ENCODE results near the gene SUGCT. TPM values are rescaled to one million over a fixed set of nuclear protein-coding genes. Genes with fewer than 3 reads are reported as not detected.

SUGCT gene
- total and polyA plus RNA-seq, 2 of the 8 experiments (the other 6 are each of a cell fraction or from before 2014, with no cell fraction given) = 2.8 to 5.4 TPM

DNA sequence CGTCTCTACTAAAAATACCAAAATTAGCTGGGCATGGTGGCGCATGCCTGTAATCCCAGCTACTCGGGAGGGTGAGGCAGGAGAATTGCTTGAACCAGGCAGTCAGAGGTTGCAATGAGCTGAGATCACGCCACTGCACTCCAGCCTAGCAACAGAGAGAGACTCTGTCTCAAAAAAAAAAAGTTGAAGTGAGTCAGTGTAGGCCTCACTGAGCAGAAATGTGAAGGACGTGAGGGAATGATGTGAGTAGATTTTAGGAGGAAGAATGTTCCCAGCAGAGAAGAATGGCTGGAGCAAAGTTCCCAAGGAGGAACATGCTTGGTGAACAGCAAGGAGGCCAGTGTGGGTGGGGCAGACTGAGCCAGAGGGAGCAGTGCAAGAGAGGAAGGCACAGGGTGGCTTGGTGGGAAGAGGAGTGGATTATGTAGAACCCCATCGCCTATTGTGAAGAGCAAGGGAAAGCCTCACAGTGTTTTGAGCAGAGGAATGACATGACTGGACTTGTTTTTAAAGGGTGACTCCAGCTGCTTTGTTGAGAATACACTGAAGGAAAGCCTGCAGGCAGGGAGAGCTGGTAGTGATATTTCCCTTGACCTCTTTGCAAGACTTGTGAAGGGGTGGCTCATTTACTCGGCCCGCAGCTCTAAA is 708.7 kb downstream of the SUGCT start:
- Histone ChIP-seq H3K4me1 (replicated peaks in 1 of 4; ENCODE audit: control insufficient read depth in 3 of 4, insufficient read depth in 4 of 4, low read length in 3 of 4) (no peaks in the 10 kb centered on the region), H3K18ac (ENCODE audit: extremely low read depth, low read length) (no peak overlapping the region), H3K4me2 (ENCODE audit: insufficient read depth in 1 of 2, low read depth in 2 of 2, low read length in 2 of 2) (no peak overlapping the region), H3K23me2 (ENCODE audit: low read depth, low read length) (no peaks in the 10 kb centered on the region), H2BK5ac (ENCODE audit: low read depth, low read length) (no peak overlapping the region), H3K4ac (replicated peaks; ENCODE audit: insufficient read length, low read depth, low read length) (no peak overlapping the region), H3K36me3 (ENCODE audit: control insufficient read depth in 2 of 4, insufficient read depth in 4 of 4, low read length in 3 of 4) (no peaks in the 10 kb centered on the region), H3K9me3 (ENCODE audit: insufficient read depth in 2 of 2, low read depth in 1 of 2, low read length in 1 of 2) (no peaks in the 10 kb centered on the region), H2AK5ac (ENCODE audit: low read depth, low read length) (no peak overlapping the region), H3K79me2 (ENCODE audit: control insufficient read depth in 1 of 2, insufficient read depth in 2 of 2, low read length in 2 of 2) (no peaks in the 10 kb centered on the region), H2BK120ac (replicated peaks; ENCODE audit: low read depth, low read length) (no peak overlapping the region), H3K27me3 (replicated peaks in 1 of 4; ENCODE audit: control insufficient read depth in 3 of 4, extremely low read depth in 1 of 4, insufficient read depth in 3 of 4, low read length in 3 of 4) (no peaks in the 10 kb centered on the region), H2BK20ac (ENCODE audit: low read length) (0 out of 2 replicates have a peak overlapping the region, but pooled peaks have one; percentile 17), H3K27ac (ENCODE audit: low read depth, low read length) (no peak overlapping the region), H2BK15ac (ENCODE audit: low read length) (no peak overlapping the region), H3K4me3 (ENCODE audit: extremely low read depth in 1 of 4, insufficient read depth in 2 of 4, low read depth in 3 of 4, low read length in 4 of 4) (no peak overlapping the region), H3K9ac (replicated peaks in 1 of 4; ENCODE audit: extremely low read depth in 1 of 4, low read depth in 3 of 4, low read length in 3 of 4) (no peak overlapping the region), H3K56ac (replicated peaks; ENCODE audit: insufficient read length, low read depth, low read length) (no peak overlapping the region), H2BK12ac (ENCODE audit: low read depth, low read length) (no peak overlapping the region), H3K23ac (ENCODE audit: insufficient read length) (no peak overlapping the region), H2AFZ (ENCODE audit: low read length) (no peak overlapping the region), H4K91ac (replicated peaks; ENCODE audit: insufficient read length, low read length) (no peak overlapping the region), H4K5ac (ENCODE audit: insufficient read length, low read depth, low read length) (no peak overlapping the region), H4K20me1 (replicated peaks in 1 of 2; ENCODE audit: control insufficient read depth in 1 of 2, insufficient read depth in 2 of 2, low read length in 2 of 2) (no peaks in the 10 kb centered on the region), H3K14ac (ENCODE audit: insufficient read length) (no peak overlapping the region), H4K8ac (ENCODE audit: extremely low read depth, insufficient read depth, low read length) (no peak overlapping the region), H3K79me1 (ENCODE audit: low read depth, low read length) (no peaks in the 10 kb centered on the region)
- WGBS, 2 experiments (ENCODE audit: extremely low coverage in 1 of 2, insufficient coverage in 1 of 2, insufficient read length in 1 of 2, insufficient replicate concordance in 2 of 2, low coverage in 1 of 2, low lambda C conversion rate in 2 of 2, missing lambda C conversion rate in 1 of 2) = 91% methylated on average over 8 of the region's 8 CpGs; no CpG with 5 or more reads in 1 of the 2 experiments
- no peak for FAIRE-seq
- CTCF ChIA-PET (ENCODE audit: partially characterized antibody) = interaction anchor here (1.1 to 1.2 kb wide), 2 partner anchors 10 to 160 kb away, joined by 3 read pairs; no protein-coding TSS in a partner anchor
- no peak for DNase-seq (ENCODE audit: low read depth in 1 of 2, low spot score in 2 of 2)
- POLR2A ChIA-PET (ENCODE audit: partially characterized antibody) = interaction anchor here (1.3 kb wide), 1 partner anchor 16 kb away, joined by 3 read pairs; no protein-coding TSS in a partner anchor
- TF ChIP-seq TAF1 (IDR thresholded peaks at IDR 0.05; ENCODE audit: low read depth, low read length) (no peak), PHF8 (conservative IDR thresholded peaks at IDR 0.05; ENCODE audit: low read depth, low read length) (no peak), CTBP2 (IDR thresholded peaks at IDR 0.05; ENCODE audit: borderline replicate concordance, insufficient read depth, insufficient read length, low read length) (no peak), POLR2AphosphoS5 (IDR thresholded peaks at IDR 0.05; ENCODE audit: low read depth, low read length) (no peak), RNF2 (IDR thresholded peaks at IDR 0.05; ENCODE audit: borderline replicate concordance, low read depth, low read length, missing control alignments, poor library complexity, severe bottlenecking) (no peak), CHD1 (IDR thresholded peaks at IDR 0.05; ENCODE audit: low read depth, low read length) (no peak), RAD21 (IDR thresholded peaks at IDR 0.05 in 1 of 2, conservative IDR thresholded peaks at IDR 0.05 in 1 of 2; ENCODE audit: low read depth in 2 of 2, low read length in 2 of 2) (no peak), BRCA1 (IDR thresholded peaks at IDR 0.05; ENCODE audit: low read depth, low read length) (no peak), MAFK (IDR thresholded peaks at IDR 0.05; ENCODE audit: low read depth, low read length) (no peak), SP2 (IDR thresholded peaks at IDR 0.05; ENCODE audit: low read length) (no peak), BCL11A (IDR thresholded peaks at IDR 0.05; ENCODE audit: low read depth in 2 of 2, low read length in 2 of 2) (no peak), KDM5A (IDR thresholded peaks at IDR 0.05; ENCODE audit: low read length) (no peak), JUND (IDR thresholded peaks at IDR 0.05; ENCODE audit: low read length) (no peak)
